HepG2 (cell line): ENCODE data around the gene HINFP. TPM values are rescaled to one million over a fixed set of nuclear protein-coding genes. Genes with fewer than 3 reads are reported as not detected.

Experiments
- ATF1 ChIP-seq: IDR thresholded peaks from 2 replicates; pipeline ENCODE4 v1.6.1; 2016; ENCODE audit warnings: mild to moderate bottlenecking, control low read depth
- CBX5 ChIP-seq: sonication (generic); formaldehyde crosslinking; IDR thresholded peaks from 2 replicates; pipeline ENCODE4 v1.4.0; 2020; ENCODE audit warnings: missing genetic modification reagents, borderline replicate concordance
- GATAD2A ChIP-seq: IDR thresholded peaks from 2 replicates; pipeline ENCODE4 v1.6.1; 2016
- HIVEP1 ChIP-seq: sonication (generic); formaldehyde crosslinking; IDR thresholded peaks from 2 replicates; pipeline ENCODE4 v1.4.0; 2020; ENCODE audit warnings: mild to moderate bottlenecking, missing genetic modification reagents
- JUNB ChIP-seq: sonication (generic); formaldehyde crosslinking; IDR thresholded peaks from 2 replicates; pipeline ENCODE4 v1.8.0; 2022; ENCODE audit warnings: missing genetic modification reagents, mild to moderate bottlenecking, borderline replicate concordance
- MAFG ChIP-seq: sonication (generic); formaldehyde crosslinking; IDR thresholded peaks from 2 replicates; pipeline ENCODE4 v1.5.1; 2020; ENCODE audit warnings: mild to moderate bottlenecking, missing genetic modification reagents
- MEF2D ChIP-seq: sonication (generic); formaldehyde crosslinking; IDR thresholded peaks from 2 replicates; pipeline ENCODE4 v1.5.1; 2020; ENCODE audit warnings: mild to moderate bottlenecking, missing genetic modification reagents
- PPARG ChIP-seq: conservative IDR thresholded peaks from 2 replicates; pipeline ENCODE4 v1.6.1; 2016; ENCODE audit warnings: missing biosample characterization, missing genetic modification reagents
- SAFB2 ChIP-seq: sonication (generic); formaldehyde crosslinking; IDR thresholded peaks from 2 replicates; pipeline ENCODE4 v1.5.1; 2020; ENCODE audit warnings: missing genetic modification reagents, low read depth, mild to moderate bottlenecking, borderline replicate concordance
- SNAI1 ChIP-seq: sonication (generic); formaldehyde crosslinking; IDR thresholded peaks from 2 replicates; pipeline ENCODE4 v1.5.0; 2020; ENCODE audit warnings: mild to moderate bottlenecking, missing genetic modification reagents, borderline replicate concordance
- STAG1 ChIP-seq: sonication (generic); formaldehyde crosslinking; IDR thresholded peaks from 2 replicates; pipeline ENCODE4 v1.4.0; 2020; ENCODE audit warnings: missing genetic modification reagents
- TCF12 ChIP-seq, 2 experiments: fragments of 450-650 bp in 1 of 2; sonication (generic) in 1 of 2; formaldehyde crosslinking in 1 of 2; IDR thresholded peaks; 2 replicates each; pipeline versions ENCODE4 v1.6.1 to v1.8.0; 2017 to 2022; ENCODE audit warnings: antibody characterized with exemption in 1 of 2, mild to moderate bottlenecking in 1 of 2, missing genetic modification reagents in 1 of 2, moderate library complexity in 1 of 2
- XRCC5 ChIP-seq: fragments of 200-400 bp; formaldehyde crosslinking; optimal IDR thresholded peaks from 2 replicates; pipeline ENCODE3; 2017; ENCODE audit warnings: mild to moderate bottlenecking, low read length
- ZNF333 ChIP-seq: sonication (generic); formaldehyde crosslinking; IDR thresholded peaks from 2 replicates; pipeline ENCODE4 v1.4.0; 2020; ENCODE audit warnings: mild to moderate bottlenecking, missing genetic modification reagents, borderline replicate concordance
- ZNF44 ChIP-seq: sonication (generic); formaldehyde crosslinking; IDR thresholded peaks from 2 replicates; pipeline ENCODE4 v1.5.1; 2020; ENCODE audit warnings: mild to moderate bottlenecking, missing genetic modification reagents
- polyA plus RNA-seq, 8 experiments: library from polyadenylated mRNA; depleted of rRNA in 3 of 8; stranded (reverse) in 7 of 8; unstranded in 1 of 8; fragments of >200 nt; fragmentation: Illumina TruSeq in 4 of 8; extraction: Trizol in 4 of 8; gene quantifications; 2 replicates each; pipeline versions ENCODE4 v1.2.1 to v1.2.3, GENCODE V29; 2011 to 2016; ENCODE audit warnings: low read depth in 4 of 8, missing spikeins in 1 of 8, mixed read lengths in 1 of 8; ENCODE audit not compliant: insufficient read depth in 1 of 8
- total RNA-seq, 5 experiments: library from RNA; depleted of rRNA; stranded (reverse); fragments of >200 nt; fragmentation: Illumina TruSeq; extraction: Trizol; gene quantifications; 2 replicates each; pipeline ENCODE4 v1.2.3, GENCODE V29; 2016; ENCODE audit warnings: low read depth in 1 of 5
- TF ChIP-seq, protein P1 (sequence below): sonication (generic); formaldehyde crosslinking; IDR thresholded peaks from 2 replicates; pipeline ENCODE4 v1.8.0; 2022; ENCODE audit warnings: missing genetic modification reagents, mild to moderate bottlenecking, inconsistent platforms, borderline replicate concordance
- TF ChIP-seq, protein P2 (sequence below): IDR thresholded peaks from 2 replicates; pipeline ENCODE4 v1.6.1; 2016; ENCODE audit warnings: control low read depth
- TF ChIP-seq, protein P3 (sequence below): sonication (generic); formaldehyde crosslinking; IDR thresholded peaks from 2 replicates; pipeline ENCODE4 v1.8.0; 2022; ENCODE audit warnings: missing genetic modification reagents, mild to moderate bottlenecking, borderline replicate concordance
- TF ChIP-seq, protein P4 (sequence below): sonication (generic); formaldehyde crosslinking; IDR thresholded peaks from 2 replicates; pipeline ENCODE4 v1.5.1; 2020; ENCODE audit warnings: missing genetic modification reagents, mild to moderate bottlenecking, borderline replicate concordance
- TF ChIP-seq, protein P5 (sequence below): sonication (generic); formaldehyde crosslinking; IDR thresholded peaks from 2 replicates; pipeline ENCODE4 v1.4.0; 2020; ENCODE audit warnings: mild to moderate bottlenecking, missing genetic modification reagents

The HINFP gene
- total and polyA plus RNA-seq, 2 of the 13 experiments (the other 11 are each of a cell fraction or from before 2014, with no cell fraction given), result 15.1 to 21.4 TPM

DNA sequence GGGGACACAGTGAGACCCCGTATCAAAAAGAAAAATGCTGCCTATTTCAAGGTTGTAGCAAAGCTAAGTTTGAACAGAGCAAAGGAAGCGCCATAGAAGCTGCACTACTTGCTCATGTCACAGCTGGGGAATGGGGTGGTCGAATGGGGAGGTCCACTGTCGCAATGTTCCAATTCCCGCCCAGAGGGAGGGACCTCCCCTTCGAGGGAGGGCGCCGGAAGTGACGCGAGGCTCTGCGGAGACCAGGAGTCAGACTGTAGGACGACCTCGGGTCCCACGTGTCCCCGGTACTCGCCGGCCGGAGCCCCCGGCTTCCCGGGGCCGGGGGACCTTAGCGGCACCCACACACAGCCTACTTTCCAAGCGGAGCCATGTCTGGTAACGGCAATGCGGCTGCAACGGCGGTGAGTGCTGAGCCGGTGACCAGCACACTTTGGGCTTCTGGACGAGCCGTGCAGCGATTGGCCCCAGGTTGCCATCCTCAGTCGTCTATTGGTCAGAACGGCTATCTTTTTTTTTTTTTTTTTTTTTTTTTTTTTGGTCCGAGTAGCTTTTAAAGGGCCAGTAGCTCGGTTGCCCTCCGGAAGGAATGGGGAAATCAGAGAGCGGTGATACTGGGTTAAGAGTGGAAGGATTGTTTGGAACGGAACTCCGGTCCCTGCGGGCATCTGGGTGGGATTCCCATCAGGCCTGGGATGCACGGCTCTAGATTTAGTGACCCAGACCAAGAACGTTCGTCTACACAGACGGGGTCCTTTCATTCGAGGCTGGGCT, 36.5 kb upstream of the HINFP start, which contains the start of gene HMBS (continued):
- TF ChIP-seq JUNB (CRISPR knock-in tag) (no peak), MAFG (no peak), GATAD2A (CRISPR knock-in tag) (peak; percentile 44), TCF12 (IDR thresholded peaks at IDR 0.05) (no peak), TCF12 (CRISPR knock-in tag; IDR thresholded peaks at IDR 0.05) (no peak), SNAI1 (no peak), ATF1 (CRISPR knock-in tag) (peak; percentile 76), CBX5 (CRISPR knock-in tag) (no peak), PPARG (peak; percentile 55), ZNF333 (CRISPR knock-in tag) (no peak), ZNF44 (peak; percentile 90; the same call in 1 of the 2 replicates), XRCC5 (peak; percentile 58), STAG1 (CRISPR knock-in tag) (no peak), SAFB2 (CRISPR knock-in tag) (peak; percentile 42; the same call in 1 of the 2 replicates), MEF2D (CRISPR knock-in tag) (no peak), HIVEP1 (CRISPR knock-in tag) (peak; percentile 43; the same call in 1 of the 2 replicates)
- TF ChIP-seq, protein P1, sequence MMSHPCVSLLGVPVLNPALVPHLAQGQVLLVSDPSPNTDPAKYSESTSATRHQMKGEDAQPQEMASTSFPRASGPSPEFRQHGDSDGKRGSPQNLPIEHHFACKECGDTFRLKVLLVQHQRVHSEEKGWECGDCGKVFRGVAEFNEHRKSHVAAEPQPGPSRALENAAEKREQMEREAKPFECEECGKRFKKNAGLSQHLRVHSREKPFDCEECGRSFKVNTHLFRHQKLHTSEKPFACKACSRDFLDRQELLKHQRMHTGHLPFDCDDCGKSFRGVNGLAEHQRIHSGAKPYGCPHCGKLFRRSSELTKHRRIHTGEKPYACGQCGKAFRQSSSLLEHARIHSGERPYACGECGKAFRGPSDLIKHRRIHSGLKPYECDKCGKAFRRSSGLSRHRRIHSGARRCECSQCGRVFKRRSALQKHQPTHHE (CRISPR knock-in tag), result 0 out of 2 replicates have a peak, but pooled peaks have one; percentile 47
- TF ChIP-seq, protein P2, sequence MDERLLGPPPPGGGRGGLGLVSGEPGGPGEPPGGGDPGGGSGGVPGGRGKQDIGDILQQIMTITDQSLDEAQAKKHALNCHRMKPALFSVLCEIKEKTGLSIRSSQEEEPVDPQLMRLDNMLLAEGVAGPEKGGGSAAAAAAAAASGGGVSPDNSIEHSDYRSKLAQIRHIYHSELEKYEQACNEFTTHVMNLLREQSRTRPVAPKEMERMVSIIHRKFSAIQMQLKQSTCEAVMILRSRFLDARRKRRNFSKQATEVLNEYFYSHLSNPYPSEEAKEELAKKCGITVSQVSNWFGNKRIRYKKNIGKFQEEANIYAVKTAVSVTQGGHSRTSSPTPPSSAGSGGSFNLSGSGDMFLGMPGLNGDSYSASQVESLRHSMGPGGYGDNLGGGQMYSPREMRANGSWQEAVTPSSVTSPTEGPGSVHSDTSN (CRISPR knock-in tag), result no peak
- TF ChIP-seq, protein P3, sequence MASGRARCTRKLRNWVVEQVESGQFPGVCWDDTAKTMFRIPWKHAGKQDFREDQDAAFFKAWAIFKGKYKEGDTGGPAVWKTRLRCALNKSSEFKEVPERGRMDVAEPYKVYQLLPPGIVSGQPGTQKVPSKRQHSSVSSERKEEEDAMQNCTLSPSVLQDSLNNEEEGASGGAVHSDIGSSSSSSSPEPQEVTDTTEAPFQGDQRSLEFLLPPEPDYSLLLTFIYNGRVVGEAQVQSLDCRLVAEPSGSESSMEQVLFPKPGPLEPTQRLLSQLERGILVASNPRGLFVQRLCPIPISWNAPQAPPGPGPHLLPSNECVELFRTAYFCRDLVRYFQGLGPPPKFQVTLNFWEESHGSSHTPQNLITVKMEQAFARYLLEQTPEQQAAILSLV (CRISPR knock-in tag), result peak; percentile 34; the same call in 1 of the 2 replicates
- TF ChIP-seq, protein P4, sequence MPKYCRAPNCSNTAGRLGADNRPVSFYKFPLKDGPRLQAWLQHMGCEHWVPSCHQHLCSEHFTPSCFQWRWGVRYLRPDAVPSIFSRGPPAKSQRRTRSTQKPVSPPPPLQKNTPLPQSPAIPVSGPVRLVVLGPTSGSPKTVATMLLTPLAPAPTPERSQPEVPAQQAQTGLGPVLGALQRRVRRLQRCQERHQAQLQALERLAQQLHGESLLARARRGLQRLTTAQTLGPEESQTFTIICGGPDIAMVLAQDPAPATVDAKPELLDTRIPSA, result 0 out of 2 replicates have a peak, but pooled peaks have one; percentile 23
- TF ChIP-seq, protein P5, sequence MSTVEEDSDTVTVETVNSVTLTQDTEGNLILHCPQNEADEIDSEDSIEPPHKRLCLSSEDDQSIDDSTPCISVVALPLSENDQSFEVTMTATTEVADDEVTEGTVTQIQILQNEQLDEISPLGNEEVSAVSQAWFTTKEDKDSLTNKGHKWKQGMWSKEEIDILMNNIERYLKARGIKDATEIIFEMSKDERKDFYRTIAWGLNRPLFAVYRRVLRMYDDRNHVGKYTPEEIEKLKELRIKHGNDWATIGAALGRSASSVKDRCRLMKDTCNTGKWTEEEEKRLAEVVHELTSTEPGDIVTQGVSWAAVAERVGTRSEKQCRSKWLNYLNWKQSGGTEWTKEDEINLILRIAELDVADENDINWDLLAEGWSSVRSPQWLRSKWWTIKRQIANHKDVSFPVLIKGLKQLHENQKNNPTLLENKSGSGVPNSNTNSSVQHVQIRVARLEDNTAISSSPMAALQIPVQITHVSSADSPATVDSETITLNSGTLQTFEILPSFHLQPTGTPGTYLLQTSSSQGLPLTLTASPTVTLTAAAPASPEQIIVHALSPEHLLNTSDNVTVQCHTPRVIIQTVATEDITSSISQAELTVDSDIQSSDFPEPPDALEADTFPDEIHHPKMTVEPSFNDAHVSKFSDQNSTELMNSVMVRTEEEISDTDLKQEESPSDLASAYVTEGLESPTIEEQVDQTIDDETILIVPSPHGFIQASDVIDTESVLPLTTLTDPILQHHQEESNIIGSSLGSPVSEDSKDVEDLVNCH (CRISPR knock-in tag), result no peak
